Suppressor macrophage treated with lipopolysaccharide for 4 hours (primary cell): ENCODE data around the gene NPY4R2.
A peak's percentile ranks its signal among the peaks of the same experiment; 100 is the strongest.
"Not testable (repeated sequence)": the region's sequence is repeated elsewhere in the genome, so short reads cannot be mapped to it uniquely, and the experiment has no call there.

Experiments
- DNase-seq: peaks from one replicate; pipeline ENCODE4 v3.0.0-alpha.2; 2020

Gene NPY4R2

DNA sequence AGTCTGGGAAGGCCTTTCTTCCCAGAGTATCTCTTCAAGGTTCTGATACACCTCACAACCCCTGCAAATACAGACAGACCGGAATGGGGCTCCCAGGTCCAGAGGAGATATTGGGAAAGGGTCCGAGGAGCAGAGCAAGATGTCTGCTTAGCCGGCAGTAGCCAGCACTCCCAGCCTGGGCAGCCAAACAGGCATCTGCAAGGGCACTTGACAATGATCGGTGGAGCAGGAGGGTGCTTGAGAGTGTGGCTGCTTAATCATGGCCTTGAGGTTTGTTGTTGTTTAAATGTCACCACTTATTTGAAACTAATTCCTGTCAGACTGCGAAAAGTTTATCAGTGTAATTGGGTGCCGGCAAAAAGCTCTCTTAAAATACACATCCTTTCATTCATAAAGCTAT, 15.0 kb downstream of the NPY4R2 start:
- DNase-seq = not testable (repeated sequence)

DNA sequence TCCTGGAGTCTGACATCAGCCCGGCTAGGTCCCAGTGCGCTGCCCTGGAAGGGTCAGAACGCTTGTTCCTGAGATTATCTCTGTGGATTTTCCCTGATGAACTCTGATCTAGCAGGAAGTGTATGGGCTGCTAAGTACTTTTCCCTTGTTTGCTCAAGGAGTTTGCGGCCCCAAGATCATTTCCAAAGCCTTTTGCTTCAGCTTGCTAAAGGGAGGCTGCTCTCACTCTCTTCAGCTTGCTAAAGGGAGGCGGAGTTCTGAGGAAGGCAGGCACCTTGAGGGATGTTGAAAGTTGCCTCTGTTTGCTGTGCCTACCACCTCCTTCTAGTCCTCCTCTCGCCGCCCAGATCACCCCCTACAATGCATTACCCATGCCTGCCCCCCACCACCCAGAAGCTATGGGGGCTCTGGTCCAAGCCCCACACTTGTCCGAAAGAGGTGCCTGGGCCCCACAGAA, 18.3 kb downstream of the NPY4R2 start:
- not testable (repeated sequence) for DNase-seq

GRCh38 chr10:47937634-47938033, 19.2 kb downstream of the NPY4R2 start:
- DNase-seq = not testable (repeated sequence)

DNA sequence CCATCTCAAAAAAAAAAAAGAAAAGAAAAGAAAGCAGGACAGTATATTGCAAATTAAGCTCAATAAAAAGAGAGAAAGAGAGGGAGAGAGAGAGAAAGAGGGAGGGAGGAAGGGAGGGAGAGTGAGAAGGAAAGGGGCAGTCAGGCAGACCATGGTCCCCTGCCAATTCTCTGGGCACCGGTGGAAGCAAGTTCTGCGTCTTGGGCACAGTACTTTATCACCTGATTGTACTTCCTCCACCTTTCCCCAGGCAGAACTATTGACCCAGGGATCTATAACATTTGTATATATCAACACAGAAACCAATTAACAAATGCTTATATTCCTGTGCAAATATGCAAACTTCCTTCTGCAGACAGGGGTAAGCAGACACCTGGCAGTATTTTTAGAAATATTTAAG, 22.4 kb downstream of the NPY4R2 start:
- not testable (repeated sequence) for DNase-seq

DNA sequence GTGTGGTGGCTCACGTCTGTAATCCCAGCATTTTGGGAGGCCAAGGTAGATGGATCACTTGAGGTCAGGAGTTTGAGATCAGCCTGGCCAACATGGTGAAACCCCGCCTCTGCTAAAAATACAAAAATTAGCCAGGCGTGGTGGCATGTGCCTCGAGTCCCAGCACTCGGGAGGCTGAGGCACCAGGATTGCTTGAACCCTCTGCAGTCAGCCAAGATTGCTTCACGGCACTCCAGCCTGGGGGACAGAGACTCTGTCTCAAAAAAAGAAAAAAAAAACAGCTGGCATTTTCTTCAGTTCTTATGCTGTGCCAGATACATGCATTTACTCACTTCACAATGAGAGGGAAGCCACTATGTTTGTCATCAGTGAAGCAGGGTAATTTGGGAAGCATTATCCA, 22.9 kb downstream of the NPY4R2 start:
- DNase-seq = not testable (repeated sequence)

- not testable (repeated sequence) for DNase-seq
Measured at GRCh38 chr10:47942351-47943019, 24.0 kb downstream of the NPY4R2 start.

DNA sequence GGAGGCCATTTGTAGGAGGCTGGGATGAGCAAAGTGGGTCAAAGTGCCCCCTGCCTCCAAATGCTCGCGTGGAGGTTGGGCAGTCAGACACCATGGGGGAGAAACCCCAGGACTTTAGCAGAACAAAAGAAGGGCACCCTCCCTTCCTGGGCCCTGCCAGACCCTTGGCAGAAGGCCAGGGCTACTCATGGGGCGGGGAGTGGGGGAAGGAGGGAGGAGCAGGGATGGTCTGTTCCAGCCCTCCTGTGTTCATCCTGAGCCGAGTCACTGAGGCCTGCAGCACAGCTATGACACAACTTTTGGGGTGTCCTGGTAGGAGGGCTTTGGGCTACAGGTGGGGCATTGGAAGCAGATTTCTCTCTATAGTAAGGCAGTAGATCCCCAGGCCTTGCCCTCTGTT, 24.9 kb downstream of the NPY4R2 start:
- DNase-seq = not testable (repeated sequence)

- DNase-seq = peak; percentile 34
Measured at GRCh38 chr10:47947424-47947823, 29.0 kb downstream of the NPY4R2 start.

GRCh38 chr10:47957158-47957557, 38.7 kb downstream of the NPY4R2 start:
- not testable (repeated sequence) for DNase-seq

DNA sequence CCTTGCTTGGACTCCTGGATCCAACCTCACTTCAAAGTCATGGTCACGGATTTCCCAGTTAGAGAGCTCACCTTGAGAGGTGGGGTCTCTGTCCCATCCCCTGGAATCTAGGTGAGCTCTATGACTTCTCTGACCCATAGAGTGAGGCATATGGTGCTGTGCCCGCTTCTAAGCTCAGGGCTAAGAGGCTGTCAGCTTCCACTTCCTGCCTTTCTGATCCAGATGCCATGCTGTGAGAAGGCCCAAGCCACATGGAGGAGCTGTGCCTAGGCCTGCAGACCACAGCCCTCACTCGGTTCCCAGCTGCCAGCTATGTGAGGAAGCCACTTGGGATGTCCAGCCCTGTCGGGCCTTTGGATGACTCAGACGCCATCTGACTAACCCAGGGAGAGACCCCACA, 41.2 kb downstream of the NPY4R2 start:
- DNase-seq = not testable (repeated sequence)

DNA sequence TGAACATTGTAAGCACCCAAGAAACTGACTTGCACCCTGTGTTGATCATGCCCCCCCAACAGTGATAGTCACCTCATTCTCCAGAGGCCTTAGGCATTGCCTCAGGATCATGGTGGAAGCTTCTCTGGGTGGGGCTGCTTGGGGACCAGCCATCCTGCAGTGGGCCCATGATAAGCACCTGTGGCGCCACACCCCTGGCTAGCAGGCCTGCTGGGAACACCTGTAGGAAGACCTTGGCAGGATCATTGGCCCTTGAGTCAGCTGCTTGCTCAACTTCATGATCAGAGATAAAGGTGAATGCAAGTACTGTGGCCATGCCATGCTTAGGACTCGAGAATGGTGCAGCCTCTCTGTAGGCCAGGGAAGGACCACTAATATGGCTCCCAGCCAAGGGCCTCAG, 42.2 kb downstream of the NPY4R2 start:
- not testable (repeated sequence) for DNase-seq

DNA sequence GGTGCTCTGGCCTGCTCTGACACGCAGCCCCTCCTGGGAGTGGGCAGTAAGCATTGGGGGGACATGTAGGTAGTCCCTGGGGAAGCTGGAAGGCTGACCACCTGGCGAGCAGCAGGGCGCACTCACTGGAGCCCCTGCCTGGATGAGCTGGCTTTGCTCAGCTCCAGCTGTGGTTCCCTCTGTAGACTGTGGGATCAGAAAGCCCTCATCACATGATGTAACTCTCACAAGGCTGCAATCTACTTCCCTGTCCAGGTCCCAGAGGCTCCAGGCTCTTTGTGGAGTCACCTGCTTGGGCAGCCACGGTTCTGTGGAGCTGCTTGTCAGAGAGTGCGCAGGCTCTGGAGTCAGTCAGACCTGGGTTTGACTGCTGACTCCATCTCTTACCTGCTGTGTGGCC, 44.3 kb downstream of the NPY4R2 start:
- not testable (repeated sequence) for DNase-seq

DNA sequence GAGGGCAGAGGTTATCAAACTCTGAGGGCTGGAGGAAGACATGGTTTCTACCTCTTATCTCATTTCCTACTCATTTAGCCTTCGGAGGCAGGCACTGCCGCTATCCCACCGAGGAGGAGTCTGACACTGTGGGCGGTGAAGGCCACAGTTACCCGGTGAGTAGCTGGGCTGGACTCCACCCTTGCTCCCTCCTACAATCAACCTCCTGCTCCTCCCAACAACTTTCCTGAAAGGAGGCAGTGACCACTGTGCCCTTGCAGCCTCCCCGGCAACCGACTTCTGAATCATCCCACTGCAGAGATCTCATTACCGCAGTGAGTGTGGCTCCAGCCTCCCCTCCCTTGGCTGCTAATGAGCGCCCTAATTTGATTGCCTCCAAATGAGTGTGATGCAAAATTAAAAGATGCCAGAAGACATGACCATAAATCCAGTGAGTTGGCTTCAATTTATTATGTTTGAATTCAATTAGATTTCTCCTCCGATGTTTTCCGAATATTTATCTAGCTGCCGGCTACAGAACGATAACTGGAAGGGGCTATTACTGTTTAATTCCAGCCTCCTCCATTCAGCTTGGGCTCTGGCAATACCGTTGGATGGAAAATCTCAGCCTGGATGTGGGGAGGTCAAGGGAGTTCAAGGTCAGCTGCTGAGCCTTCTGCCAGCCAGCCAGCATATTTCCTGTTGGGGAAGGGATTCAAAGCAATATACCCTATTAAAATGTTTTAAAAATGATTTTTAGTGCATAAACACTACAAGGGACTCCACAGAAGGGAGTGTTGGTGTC, 46.0 kb downstream of the NPY4R2 start:
- not testable (repeated sequence) for DNase-seq

DNA sequence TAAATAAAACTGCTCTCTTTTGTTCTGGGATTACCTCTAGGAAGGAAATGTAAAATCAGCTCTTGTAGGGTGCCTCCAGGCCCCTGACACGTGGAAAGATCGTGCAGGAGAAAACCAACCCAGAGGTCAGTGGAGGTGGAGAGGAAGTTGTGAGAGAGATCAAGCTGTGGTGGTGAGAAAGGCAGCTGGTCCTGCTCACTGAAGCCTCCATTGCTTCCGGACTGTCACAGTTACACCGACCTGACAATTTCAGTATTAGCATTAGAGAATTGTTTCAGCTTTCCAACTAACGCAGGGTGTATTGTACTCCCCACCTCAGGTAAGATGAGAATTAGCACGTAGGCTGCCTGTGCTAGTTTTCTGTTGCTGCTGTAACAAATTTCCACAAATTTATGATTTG, 50.5 kb downstream of the NPY4R2 start:
- DNase-seq = not testable (repeated sequence)

DNA sequence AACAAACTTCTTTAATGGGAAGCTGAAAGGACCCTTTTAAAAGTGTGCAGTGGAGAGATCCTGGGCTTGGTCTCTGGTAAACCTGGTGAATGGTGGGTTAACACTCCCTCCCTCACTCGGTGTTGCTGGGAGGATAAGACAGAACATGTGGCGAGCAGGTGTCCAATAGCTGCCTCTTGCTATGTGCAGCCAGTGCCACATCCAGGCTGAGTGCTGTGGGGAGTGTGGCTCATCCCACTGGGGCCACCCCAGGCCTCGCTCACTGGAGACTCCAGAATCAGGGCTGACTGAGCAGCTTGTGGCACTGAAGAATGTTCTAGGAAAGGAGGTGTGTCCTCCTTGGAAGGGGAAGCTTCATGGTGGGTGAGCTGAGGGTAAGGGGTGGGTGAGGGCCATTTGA, 51.6 kb downstream of the NPY4R2 start:
- not testable (repeated sequence) for DNase-seq

- not testable (repeated sequence) for DNase-seq
Measured at GRCh38 chr10:47971598-47971997, 53.1 kb downstream of the NPY4R2 start.

- DNase-seq = not testable (repeated sequence)
Measured at GRCh38 chr10:47972077-47972476, 53.6 kb downstream of the NPY4R2 start.
